Lung microvascular endothelial cell (primary cell): ENCODE data around the gene WRNIP1. TPM values are rescaled to one million over a fixed set of nuclear protein-coding genes. Genes with fewer than 3 reads are reported as not detected.
"Not testable (repeated sequence)": the region's sequence is repeated elsewhere in the genome, so short reads cannot be mapped to it uniquely, and the experiment has no call there.

ENCODE experiments used
- DNase-seq, 2 donors: peaks; one replicate each; pipeline versions ENCODE4 v3.0.0 to v3.0.0-alpha.2; 2010; ENCODE audit warnings: low read depth in 2 of 2
- total RNA-seq: library from RNA; depleted of rRNA; stranded (reverse); fragments of >200 nt; gene quantifications from 2 replicates; pipeline ENCODE4 v1.2.1, GENCODE V29; 2014

Gene WRNIP1
- total RNA-seq, 1 donor from 2014 or later: 42.7 TPM

- peak; percentile 61 to 64 for DNase-seq
These were observed 18.2 kb downstream of the WRNIP1 start for GRCh38 chr6:2783188-2783963.

GRCh38 chr6:2784061-2784460 is 18.9 kb downstream of the WRNIP1 start:
- DNase-seq: peak in 1 of 2 donors; percentile 49

GRCh38 chr6:2784930-2785329 is 19.7 kb downstream of the WRNIP1 start:
- no peak for DNase-seq

- no peak for DNase-seq
These were observed 21.1 kb downstream of the WRNIP1 start for GRCh38 chr6:2786269-2786668.

GRCh38 chr6:2790588-2791449 is 25.6 kb downstream of the WRNIP1 start:
- DNase-seq: peak; percentile 90 to 91

- no peak for DNase-seq
These were observed 26.3 kb downstream of the WRNIP1 start for GRCh38 chr6:2791450-2791974.

GRCh38 chr6:2792330-2793110 is 27.3 kb downstream of the WRNIP1 start:
- DNase-seq: peak; percentile 80 to 83

GRCh38 chr6:2793534-2794151 is 28.4 kb downstream of the WRNIP1 start:
- no peak for DNase-seq

- peak in 1 of 2 donors; percentile 40 for DNase-seq
These were observed 29.1 kb downstream of the WRNIP1 start for GRCh38 chr6:2794171-2794730.

- no peak for DNase-seq
These were observed 30.0 kb downstream of the WRNIP1 start for GRCh38 chr6:2795162-2795561.

- no peak for DNase-seq
These were observed 30.8 kb downstream of the WRNIP1 start for GRCh38 chr6:2795956-2796355.

GRCh38 chr6:2796861-2797260 is 31.7 kb downstream of the WRNIP1 start:
- no peak for DNase-seq

GRCh38 chr6:2797564-2798031 is 32.4 kb downstream of the WRNIP1 start:
- DNase-seq: no peak

- no peak for DNase-seq
These were observed 33.5 kb downstream of the WRNIP1 start for GRCh38 chr6:2798586-2799134.

- peak; percentile 83 to 99 for DNase-seq
These were observed 34.8 kb downstream of the WRNIP1 start for GRCh38 chr6:2799936-2800527.

- no peak for DNase-seq
These were observed 35.5 kb downstream of the WRNIP1 start for GRCh38 chr6:2800552-2801316.

- not testable (repeated sequence) for DNase-seq
These were observed 36.5 kb downstream of the WRNIP1 start for GRCh38 chr6:2801687-2802086.

GRCh38 chr6:2802521-2803060 is 37.4 kb downstream of the WRNIP1 start:
- peak in 1 of 2 donors; percentile 60 for DNase-seq
